Activated T-helper 17 cell treated with anti-CD3 and anti-CD28 coated beads, Interleukin-2, amount 50 U/mL, for 72 hours (primary cell): ENCODE results near the gene HDAC9. TPM values are rescaled to one million over a fixed set of nuclear protein-coding genes. Genes with fewer than 3 reads are reported as not detected.

Experiments
- ATAC-seq: fragments of 150-1000 bp; cut with Tn5 transposase; replicated peaks from 2 replicates; pipeline ENCODE4 v1.10.0; 2021; ENCODE audit warnings: mild to moderate bottlenecking, moderate library complexity
- H3K27ac Mint-ChIP-seq: one replicate; pipeline ENCODE4 v1.8.0; 2022; ENCODE audit warnings: mixed read lengths
- H3K27me3 Mint-ChIP-seq: one replicate; pipeline ENCODE4 v1.8.0; 2022; ENCODE audit warnings: mixed read lengths
- H3K36me3 Mint-ChIP-seq: one replicate; pipeline ENCODE4 v1.8.0; 2022; ENCODE audit warnings: low read depth, mild to moderate bottlenecking, mixed read lengths
- H3K4me1 Mint-ChIP-seq: one replicate; pipeline ENCODE4 v1.8.0; 2022; ENCODE audit warnings: mixed read lengths
- H3K4me3 Mint-ChIP-seq: one replicate; pipeline ENCODE4 v1.8.0; 2022; ENCODE audit warnings: mild to moderate bottlenecking, mixed read lengths
- H3K9me3 Mint-ChIP-seq: one replicate; pipeline ENCODE4 v1.8.0; 2022; ENCODE audit warnings: mixed read lengths
- total RNA-seq, 2 donors: library from RNA; stranded (reverse); gene quantifications; one replicate each; pipeline ENCODE4 v1.2.3, GENCODE V29; 2022

The HDAC9 gene
- total RNA-seq, 2 donors from 2014 or later = 1.4 to 4.0 TPM

- Mint-ChIP-seq H3K9me3 (peaks cover 11% of the 10 kb centered on the region), H3K4me1 (no peaks in the 10 kb centered on the region), H3K4me3 (no peak overlapping the region), H3K27me3 (no peaks in the 10 kb centered on the region), H3K27ac (no peak overlapping the region), H3K36me3 (no peaks in the 10 kb centered on the region)
- ATAC-seq = no peak
Measured at GRCh38 chr7:18771834-18772566, 276.5 kb downstream of the HDAC9 start.

GRCh38 chr7:18772567-18772965 is 277.0 kb downstream of the HDAC9 start:
- Mint-ChIP-seq H3K9me3 (peaks cover 11% of the 10 kb centered on the region), H3K4me1 (no peaks in the 10 kb centered on the region), H3K27me3 (no peaks in the 10 kb centered on the region), H3K36me3 (no peaks in the 10 kb centered on the region), H3K27ac (no peak overlapping the region), H3K4me3 (no peak overlapping the region)
- no peak for ATAC-seq

- no peak for ATAC-seq
- no peak overlapping the region for H3K4me3 Mint-ChIP-seq
- H3K36me3 Mint-ChIP-seq = no peaks in the 10 kb centered on the region
- peaks cover 7% of the 10 kb centered on the region for H3K9me3 Mint-ChIP-seq
- H3K27me3 Mint-ChIP-seq = no peaks in the 10 kb centered on the region
- H3K4me1 Mint-ChIP-seq = no peaks in the 10 kb centered on the region
- H3K27ac Mint-ChIP-seq = no peak overlapping the region
Measured at GRCh38 chr7:18777314-18777713, 281.8 kb downstream of the HDAC9 start.

GRCh38 chr7:18778594-18778993 is 283.0 kb downstream of the HDAC9 start:
- ATAC-seq = no peak
- Mint-ChIP-seq H3K27me3 (no peaks in the 10 kb centered on the region), H3K4me3 (no peak overlapping the region)

GRCh38 chr7:18780266-18780665 is 284.7 kb downstream of the HDAC9 start:
- no peak overlapping the region for H3K4me3 Mint-ChIP-seq

More at GRCh38 chr7:18778594-18778993, 283.0 kb downstream of the HDAC9 start:
- Mint-ChIP-seq H3K27ac (no peak overlapping the region), H3K4me1 (no peaks in the 10 kb centered on the region), H3K9me3 (peaks cover 7% of the 10 kb centered on the region), H3K36me3 (no peaks in the 10 kb centered on the region)

GRCh38 chr7:18780938-18781337 is 285.4 kb downstream of the HDAC9 start:
- H3K9me3 Mint-ChIP-seq = peaks cover 7% of the 10 kb centered on the region
- H3K27me3 Mint-ChIP-seq = no peaks in the 10 kb centered on the region
- no peak overlapping the region for H3K4me3 Mint-ChIP-seq
- no peak overlapping the region for H3K27ac Mint-ChIP-seq
- H3K36me3 Mint-ChIP-seq = no peaks in the 10 kb centered on the region
- no peak for ATAC-seq
- no peaks in the 10 kb centered on the region for H3K4me1 Mint-ChIP-seq

More at GRCh38 chr7:18780266-18780665, 284.7 kb downstream of the HDAC9 start:
- ATAC-seq = no peak
- H3K4me1 Mint-ChIP-seq = no peaks in the 10 kb centered on the region
- peaks cover 7% of the 10 kb centered on the region for H3K9me3 Mint-ChIP-seq
- H3K27ac Mint-ChIP-seq = no peak overlapping the region
- no peaks in the 10 kb centered on the region for H3K27me3 Mint-ChIP-seq
- no peaks in the 10 kb centered on the region for H3K36me3 Mint-ChIP-seq

- Mint-ChIP-seq H3K27me3 (no peaks in the 10 kb centered on the region), H3K4me3 (no peak overlapping the region), H3K9me3 (peaks cover 17% of the 10 kb centered on the region), H3K4me1 (no peaks in the 10 kb centered on the region), H3K27ac (no peak overlapping the region), H3K36me3 (no peaks in the 10 kb centered on the region)
- no peak for ATAC-seq
Measured at GRCh38 chr7:18786196-18786727, 290.7 kb downstream of the HDAC9 start.

- Mint-ChIP-seq H3K4me3 (no peak overlapping the region), H3K27me3 (no peaks in the 10 kb centered on the region), H3K36me3 (no peaks in the 10 kb centered on the region), H3K27ac (no peak overlapping the region), H3K9me3 (peaks cover 17% of the 10 kb centered on the region), H3K4me1 (no peaks in the 10 kb centered on the region)
- no peak for ATAC-seq
Measured at GRCh38 chr7:18786796-18787195, 291.2 kb downstream of the HDAC9 start.

GRCh38 chr7:18788026-18788425 is 292.5 kb downstream of the HDAC9 start:
- no peaks in the 10 kb centered on the region for H3K27me3 Mint-ChIP-seq
- ATAC-seq = no peak

GRCh38 chr7:18792871-18793595 is 297.5 kb downstream of the HDAC9 start:
- H3K36me3 Mint-ChIP-seq = no peaks in the 10 kb centered on the region
- no peak overlapping the region for H3K4me3 Mint-ChIP-seq
- H3K27ac Mint-ChIP-seq = no peak overlapping the region
- no peak for ATAC-seq
- peaks cover 17% of the 10 kb centered on the region for H3K9me3 Mint-ChIP-seq
- H3K4me1 Mint-ChIP-seq = no peaks in the 10 kb centered on the region
- no peaks in the 10 kb centered on the region for H3K27me3 Mint-ChIP-seq

More at GRCh38 chr7:18788026-18788425, 292.5 kb downstream of the HDAC9 start:
- Mint-ChIP-seq H3K4me1 (no peaks in the 10 kb centered on the region), H3K4me3 (no peak overlapping the region), H3K9me3 (peaks cover 21% of the 10 kb centered on the region), H3K36me3 (no peaks in the 10 kb centered on the region), H3K27ac (no peak overlapping the region)

- no peaks in the 10 kb centered on the region for H3K36me3 Mint-ChIP-seq
Measured at GRCh38 chr7:18796216-18796615, 300.7 kb downstream of the HDAC9 start.

GRCh38 chr7:18798088-18798906 is 302.7 kb downstream of the HDAC9 start:
- Mint-ChIP-seq H3K4me1 (no peaks in the 10 kb centered on the region), H3K27me3 (no peaks in the 10 kb centered on the region), H3K36me3 (no peaks in the 10 kb centered on the region), H3K27ac (no peak overlapping the region), H3K4me3 (no peak overlapping the region), H3K9me3 (peaks cover 4% of the 10 kb centered on the region)
- no peak for ATAC-seq

More at GRCh38 chr7:18796216-18796615, 300.7 kb downstream of the HDAC9 start:
- peaks cover 11% of the 10 kb centered on the region for H3K9me3 Mint-ChIP-seq
- no peak overlapping the region for H3K27ac Mint-ChIP-seq
- ATAC-seq = no peak
- no peak overlapping the region for H3K4me3 Mint-ChIP-seq
- H3K4me1 Mint-ChIP-seq = no peaks in the 10 kb centered on the region
- H3K27me3 Mint-ChIP-seq = no peaks in the 10 kb centered on the region

- Mint-ChIP-seq H3K36me3 (no peaks in the 10 kb centered on the region), H3K4me3 (no peak overlapping the region), H3K27me3 (no peaks in the 10 kb centered on the region), H3K9me3 (peaks cover 4% of the 10 kb centered on the region), H3K4me1 (no peaks in the 10 kb centered on the region), H3K27ac (no peak overlapping the region)
- no peak for ATAC-seq
Measured at GRCh38 chr7:18799899-18800298, 304.4 kb downstream of the HDAC9 start.

GRCh38 chr7:18803923-18804322 is 308.4 kb downstream of the HDAC9 start:
- no peaks in the 10 kb centered on the region for H3K36me3 Mint-ChIP-seq
- ATAC-seq = no peak
- no peak overlapping the region for H3K27ac Mint-ChIP-seq
- no peaks in the 10 kb centered on the region for H3K27me3 Mint-ChIP-seq
- no peak overlapping the region for H3K4me3 Mint-ChIP-seq
- no peaks in the 10 kb centered on the region for H3K4me1 Mint-ChIP-seq
- H3K9me3 Mint-ChIP-seq = peaks cover 11% of the 10 kb centered on the region
